Glutamatergic neuron (in vitro differentiated cells): ENCODE results near the gene DIS3L. TPM values are rescaled to one million over a fixed set of nuclear protein-coding genes. Genes with fewer than 3 reads are reported as not detected.
"Not testable (repeated sequence)": the region's sequence is repeated elsewhere in the genome, so short reads cannot be mapped to it uniquely, and the experiment has no call there.

Source experiments
- DNase-seq: peaks from one replicate; pipeline ENCODE4 v3.0.0; 2022
- H3K27ac Mint-ChIP-seq: one replicate; pipeline ENCODE4 v1.8.0; 2020; ENCODE audit warnings: mild to moderate bottlenecking, mixed read lengths, inconsistent platforms; ENCODE audit not compliant: unreplicated experiment
- H3K27me3 Mint-ChIP-seq: one replicate; pipeline ENCODE4 v1.8.0; 2020; ENCODE audit warnings: mild to moderate bottlenecking, moderate library complexity, mixed read lengths, inconsistent platforms; ENCODE audit not compliant: unreplicated experiment
- H3K36me3 Mint-ChIP-seq: one replicate; pipeline ENCODE4 v1.8.0; 2020; ENCODE audit warnings: mild to moderate bottlenecking, mixed read lengths, inconsistent platforms; ENCODE audit not compliant: unreplicated experiment
- H3K4me1 Mint-ChIP-seq: one replicate; pipeline ENCODE4 v1.8.0; 2020; ENCODE audit warnings: mild to moderate bottlenecking, low read depth, mixed read lengths, inconsistent platforms; ENCODE audit not compliant: unreplicated experiment
- H3K4me3 Mint-ChIP-seq: one replicate; pipeline ENCODE4 v1.8.0; 2020; ENCODE audit warnings: mild to moderate bottlenecking, mixed read lengths, inconsistent platforms; ENCODE audit not compliant: unreplicated experiment
- H3K9me3 Mint-ChIP-seq: one replicate; pipeline ENCODE4 v1.8.0; 2020; ENCODE audit warnings: mild to moderate bottlenecking, moderate library complexity, mixed read lengths, inconsistent platforms; ENCODE audit not compliant: unreplicated experiment
- total RNA-seq: library from RNA; stranded (reverse); fragmentation: NEBNext Ultra II Directional; extraction: Animal tissue kit (Norgen Biotek cat#: 25700); gene quantifications from one replicate; pipeline ENCODE4 v1.2.1, GENCODE V29; 2021; ENCODE audit not compliant: unreplicated experiment
- TF ChIP-seq, protein P1 (sequence below): fragments of 200-600 bp; sonication (generic); IDR thresholded peaks from one replicate; pipeline ENCODE4 v1.5.0; 2021; ENCODE audit not compliant: partially characterized antibody, unreplicated experiment

The DIS3L gene
- total RNA-seq, 1 donor from 2014 or later, result 6.0 TPM

GRCh38 chr15:66326051-66326450 lies 32.7 kb downstream of the DIS3L start:
- no peak overlapping the region for H3K4me3 Mint-ChIP-seq

DNA sequence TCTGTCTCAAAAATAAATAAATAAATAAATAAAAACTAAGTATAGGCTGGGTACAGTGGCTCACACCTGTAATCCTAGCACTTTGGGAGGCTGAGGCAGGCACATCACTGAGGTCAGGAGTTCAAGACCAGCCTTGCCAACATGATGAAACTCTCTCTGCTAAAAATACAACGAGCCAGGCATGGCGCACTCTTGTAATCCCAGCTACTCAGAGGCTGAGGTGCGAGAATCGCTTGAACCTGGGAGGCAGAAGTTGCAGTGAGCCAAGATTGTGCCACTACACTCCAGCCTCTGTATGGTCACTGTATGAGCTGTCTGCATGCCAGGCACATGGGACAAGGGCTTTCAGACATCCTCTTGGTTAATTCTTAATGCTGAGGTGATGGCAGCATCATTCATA lies 34.4 kb downstream of the DIS3L start:
- Mint-ChIP-seq H3K27ac (no peak overlapping the region), H3K27me3 (peaks cover 2% of the 10 kb centered on the region), H3K4me3 (no peak overlapping the region), H3K9me3 (no peaks in the 10 kb centered on the region), H3K36me3 (no peaks in the 10 kb centered on the region), H3K4me1 (peaks cover 4% of the 10 kb centered on the region)
- DNase-seq, result no peak
- TF ChIP-seq, protein P1, sequence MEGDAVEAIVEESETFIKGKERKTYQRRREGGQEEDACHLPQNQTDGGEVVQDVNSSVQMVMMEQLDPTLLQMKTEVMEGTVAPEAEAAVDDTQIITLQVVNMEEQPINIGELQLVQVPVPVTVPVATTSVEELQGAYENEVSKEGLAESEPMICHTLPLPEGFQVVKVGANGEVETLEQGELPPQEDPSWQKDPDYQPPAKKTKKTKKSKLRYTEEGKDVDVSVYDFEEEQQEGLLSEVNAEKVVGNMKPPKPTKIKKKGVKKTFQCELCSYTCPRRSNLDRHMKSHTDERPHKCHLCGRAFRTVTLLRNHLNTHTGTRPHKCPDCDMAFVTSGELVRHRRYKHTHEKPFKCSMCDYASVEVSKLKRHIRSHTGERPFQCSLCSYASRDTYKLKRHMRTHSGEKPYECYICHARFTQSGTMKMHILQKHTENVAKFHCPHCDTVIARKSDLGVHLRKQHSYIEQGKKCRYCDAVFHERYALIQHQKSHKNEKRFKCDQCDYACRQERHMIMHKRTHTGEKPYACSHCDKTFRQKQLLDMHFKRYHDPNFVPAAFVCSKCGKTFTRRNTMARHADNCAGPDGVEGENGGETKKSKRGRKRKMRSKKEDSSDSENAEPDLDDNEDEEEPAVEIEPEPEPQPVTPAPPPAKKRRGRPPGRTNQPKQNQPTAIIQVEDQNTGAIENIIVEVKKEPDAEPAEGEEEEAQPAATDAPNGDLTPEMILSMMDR, result no peak

More at GRCh38 chr15:66326051-66326450, 32.7 kb downstream of the DIS3L start:
- DNase-seq, result no peak
- no peak overlapping the region for H3K27ac Mint-ChIP-seq
- H3K4me1 Mint-ChIP-seq, result peaks cover 4% of the 10 kb centered on the region
- no peaks in the 10 kb centered on the region for H3K9me3 Mint-ChIP-seq
- H3K36me3 Mint-ChIP-seq, result no peaks in the 10 kb centered on the region
- H3K27me3 Mint-ChIP-seq, result peaks cover 2% of the 10 kb centered on the region
- TF ChIP-seq, protein P1, result no peak

GRCh38 chr15:66328771-66329170 lies 35.4 kb downstream of the DIS3L start:
- H3K4me1 Mint-ChIP-seq, result peaks cover under 1% of the 10 kb centered on the region
- peaks cover 2% of the 10 kb centered on the region for H3K27me3 Mint-ChIP-seq
- no peak for DNase-seq

GRCh38 chr15:66348530-66348929 lies 55.2 kb downstream of the DIS3L start:
- not testable (repeated sequence) for H3K4me1 Mint-ChIP-seq, H3K36me3 Mint-ChIP-seq, DNase-seq, H3K9me3 Mint-ChIP-seq, H3K27me3 Mint-ChIP-seq, H3K4me3 Mint-ChIP-seq, H3K27ac Mint-ChIP-seq

More at GRCh38 chr15:66328771-66329170, 35.4 kb downstream of the DIS3L start:
- H3K4me3 Mint-ChIP-seq, result no peak overlapping the region
- TF ChIP-seq, protein P1, result no peak
- H3K36me3 Mint-ChIP-seq, result no peaks in the 10 kb centered on the region
- no peak overlapping the region for H3K27ac Mint-ChIP-seq
- no peaks in the 10 kb centered on the region for H3K9me3 Mint-ChIP-seq

- DNase-seq, result no peak
- Mint-ChIP-seq H3K36me3 (no peaks in the 10 kb centered on the region), H3K4me3 (peak overlapping the region; percentile 99), H3K27ac (peak overlapping the region; percentile 85), H3K9me3 (peaks cover 6% of the 10 kb centered on the region), H3K27me3 (peaks cover 5% of the 10 kb centered on the region), H3K4me1 (peaks cover 6% of the 10 kb centered on the region)
- TF ChIP-seq, protein P1, result no peak
Measured at GRCh38 chr15:66356077-66356358, 62.6 kb downstream of the DIS3L start.
